ENCODE data around the gene ZNF804A.

The ZNF804A gene

GRCh38 chr2:184654945-184655344, 56.6 kb downstream of the ZNF804A start:
- Histone ChIP-seq H3K4me3 (no peak overlapping the region), H3K4me1 (no peaks in the 10 kb centered on the region), H3K36me3 (no peaks in the 10 kb centered on the region), H3K9me3 (no peaks in the 10 kb centered on the region), H3K27me3 (no peaks in the 10 kb centered on the region), H3K27ac (no peak overlapping the region)
- intact Hi-C loops (cut with DNase I; ENCODE audit: low total_unique reads): no loop called here
- TF ChIP-seq CTCF (IDR thresholded peaks at IDR 0.05): no peak
- no peak for DNase-seq

GRCh38 chr2:184677171-184677570, 78.8 kb downstream of the ZNF804A start:
- Histone ChIP-seq H3K9me3 (no peaks in the 10 kb centered on the region), H3K36me3 (no peaks in the 10 kb centered on the region), H3K4me3 (no peak overlapping the region), H3K4me1 (no peaks in the 10 kb centered on the region), H3K27ac (no peak overlapping the region), H3K27me3 (no peaks in the 10 kb centered on the region)
- intact Hi-C loops (cut with DNase I; ENCODE audit: low total_unique reads): no loop called here
- TF ChIP-seq CTCF (IDR thresholded peaks at IDR 0.05): no peak
- no peak for DNase-seq

- TF ChIP-seq CTCF (IDR thresholded peaks at IDR 0.05): no peak
- Histone ChIP-seq H3K4me1 (no peaks in the 10 kb centered on the region), H3K9me3 (no peaks in the 10 kb centered on the region), H3K27ac (no peak overlapping the region), H3K27me3 (no peaks in the 10 kb centered on the region), H3K4me3 (no peak overlapping the region), H3K36me3 (no peaks in the 10 kb centered on the region)
- DNase-seq: peak in 1 of 2 donors; percentile 51
- intact Hi-C loops (cut with DNase I; ENCODE audit: low total_unique reads): no loop called here
Observed at GRCh38 chr2:184679219-184680018, 81.1 kb downstream of the ZNF804A start.

- H3K36me3 ChIP-seq: no peaks in the 10 kb centered on the region
- H3K27ac ChIP-seq: no peak overlapping the region
- DNase-seq: peak in 1 of 2 donors; percentile 39
- no peaks in the 10 kb centered on the region for H3K27me3 ChIP-seq
- H3K9me3 ChIP-seq: no peaks in the 10 kb centered on the region
- TF ChIP-seq CTCF (IDR thresholded peaks at IDR 0.05): no peak
- no peaks in the 10 kb centered on the region for H3K4me1 ChIP-seq
- intact Hi-C loops (cut with DNase I; ENCODE audit: low total_unique reads): no loop called here
- H3K4me3 ChIP-seq: no peak overlapping the region
Observed at GRCh38 chr2:184680825-184681224, 82.5 kb downstream of the ZNF804A start.

GRCh38 chr2:184681642-184682321, 83.5 kb downstream of the ZNF804A start:
- Histone ChIP-seq H3K27ac (no peak overlapping the region), H3K27me3 (no peaks in the 10 kb centered on the region), H3K4me1 (no peaks in the 10 kb centered on the region), H3K36me3 (no peaks in the 10 kb centered on the region), H3K9me3 (no peaks in the 10 kb centered on the region), H3K4me3 (no peak overlapping the region)
- TF ChIP-seq CTCF (IDR thresholded peaks at IDR 0.05): no peak
- intact Hi-C loops (cut with DNase I; ENCODE audit: low total_unique reads): no loop called here
- DNase-seq: no peak

Measured in tibial artery (tissue), 4 donors.